Adrenal gland (tissue), 12 donors: ENCODE results near the gene THUMPD3. TPM values are rescaled to one million over a fixed set of nuclear protein-coding genes. Genes with fewer than 3 reads are reported as not detected.

Experiments used
- DNase-seq, 7 donors: peaks; one replicate each; pipeline ENCODE4 v3.0.0-alpha.2; 2019 to 2020
- H3K27ac ChIP-seq, 5 donors: fragments of 200-600 bp; sonication (generic) in 4 of 5; 1 replicate in 3 of 5; 2 replicates in 2 of 5; pipeline versions ENCODE4 v1.5.1 to v1.8.0; 2016 to 2020; ENCODE audit warnings: mild to moderate bottlenecking in 1 of 5
- H3K27me3 ChIP-seq: fragments of 200-600 bp; 2 replicates; pipeline ENCODE4 v1.8.0; 2021
- H3K36me3 ChIP-seq, 2 donors: fragments of 200-600 bp; replicated peaks in 1 of 2; 1 replicate in 1 of 2; 2 replicates in 1 of 2; pipeline versions ENCODE4 v1.5.1 to v1.8.0; 2018 to 2022
- H3K4me1 ChIP-seq, 2 donors: fragments of 200-600 bp; replicated peaks in 1 of 2; 1 replicate in 1 of 2; 2 replicates in 1 of 2; pipeline versions ENCODE4 v1.5.1 to v1.8.0; 2018 to 2021
- H3K4me3 ChIP-seq, 4 donors: fragments of 200-600 bp; sonication (generic) in 3 of 4; one replicate each; pipeline ENCODE4 v1.5.1; 2016 to 2018
- H3K9me3 ChIP-seq, 3 donors: fragments of 200-600 bp; sonication (generic) in 1 of 3; replicated peaks in 1 of 3; 1 replicate in 2 of 3; 2 replicates in 1 of 3; pipeline versions ENCODE4 v1.5.1 to v1.8.0; 2016 to 2021
- POLR2A ChIP-seq, 2 donors: fragments of 450-650 bp; IDR thresholded peaks; one replicate each; pipeline ENCODE4 v1.6.1; 2017; ENCODE audit warnings: antibody characterized with exemption in 2 of 2, mild to moderate bottlenecking in 2 of 2, moderate library complexity in 1 of 2
- WGBS, 4 donors: extraction: QIAGEN DNeasy Blood & Tissue Kit in 2 of 4; methylation state at CpG; one replicate each; pipeline versions ENCODE4 v1.1.5 to v1.1.7; 2013 to 2017; 5-methylcytosine and 5-hydroxymethylcytosine counted together
- intact Hi-C, 2 donors: fragments of 100-400 bp; cut with DNase I; formaldehyde crosslinking; loops; one replicate each; pipeline versions ENCODE4 v1.14.1 to v1.15.0; 2022 to 2023
- polyA plus RNA-seq, 3 donors: library from polyadenylated mRNA; stranded (reverse); fragments of 200-250 nt in 2 of 3; fragments of 350-450 nt in 1 of 3; fragmentation: Illumina TruSeq in 1 of 3; extraction: RNeasy Lipid Tissue Mini Kit (QIAGEN cat#74804) in 1 of 3; gene quantifications; one replicate each; pipeline ENCODE4 v1.2.3, GENCODE V29; 2013 to 2014
- total RNA-seq, 9 donors: library from RNA; depleted of rRNA in 4 of 9; stranded (reverse); fragments of >200 nt in 4 of 9; fragments of 120-200 nt in 1 of 9; fragmentation: NEBNext Ultra II Directional in 1 of 9; extraction: Animal tissue kit (Norgen Biotek cat#: 25700) in 1 of 9; gene quantifications; one replicate each; pipeline versions ENCODE4 v1.1.0 to v1.2.4, GENCODE V29; 2013 to 2023
- TF ChIP-seq, protein P1 (sequence below), 6 experiments: fragments of 450-650 bp in 4 of 6; fragments of 200-600 bp in 2 of 6; sonication (generic) in 1 of 6; IDR thresholded peaks; 1 replicate in 5 of 6; 2 replicates in 1 of 6; pipeline versions ENCODE4 v1.5.1 to v1.8.0; 2016 to 2021; ENCODE audit warnings: antibody characterized with exemption in 6 of 6, mild to moderate bottlenecking in 2 of 6, moderate library complexity in 1 of 6
- donor health status: healthy with polysubstance abuse.
- donor health status: Bipolar disorder and iron deficiency.
- donor health status: DM: yes; HTN: yes; CAD: no.
- donor health status: DM: no; HTN: no; CAD: no.
- donor health status: DM: no; HTN: no; CAD: no.
- donor health status: DM: yes; HTN: yes; CAD: no.

The THUMPD3 gene
- total and polyA plus RNA-seq, 12 donors: 20.1 to 84.3 (median 42.8) TPM

- H3K27ac ChIP-seq: peak overlapping the region in 3 of 5 donors; percentile 35 to 60 (median 57)
- H3K4me1 ChIP-seq: peaks cover 39 to 95% of the 10 kb centered on the region in 2 donors
- intact Hi-C loops: no loop called here
- H3K4me3 ChIP-seq: peak overlapping the region in 1 of 4 donors; percentile 2
- no peaks in the 10 kb centered on the region for H3K27me3 ChIP-seq
- H3K9me3 ChIP-seq: no peaks in the 10 kb centered on the region
- 42 to 57% (median 50%) methylated on average over 1 of the region's 1 CpG for WGBS, 4 donors
- no peak for DNase-seq
- H3K36me3 ChIP-seq: no peaks in the 10 kb centered on the region
- TF ChIP-seq POLR2A (IDR thresholded peaks at IDR 0.05): no peak
- TF ChIP-seq, protein P1, sequence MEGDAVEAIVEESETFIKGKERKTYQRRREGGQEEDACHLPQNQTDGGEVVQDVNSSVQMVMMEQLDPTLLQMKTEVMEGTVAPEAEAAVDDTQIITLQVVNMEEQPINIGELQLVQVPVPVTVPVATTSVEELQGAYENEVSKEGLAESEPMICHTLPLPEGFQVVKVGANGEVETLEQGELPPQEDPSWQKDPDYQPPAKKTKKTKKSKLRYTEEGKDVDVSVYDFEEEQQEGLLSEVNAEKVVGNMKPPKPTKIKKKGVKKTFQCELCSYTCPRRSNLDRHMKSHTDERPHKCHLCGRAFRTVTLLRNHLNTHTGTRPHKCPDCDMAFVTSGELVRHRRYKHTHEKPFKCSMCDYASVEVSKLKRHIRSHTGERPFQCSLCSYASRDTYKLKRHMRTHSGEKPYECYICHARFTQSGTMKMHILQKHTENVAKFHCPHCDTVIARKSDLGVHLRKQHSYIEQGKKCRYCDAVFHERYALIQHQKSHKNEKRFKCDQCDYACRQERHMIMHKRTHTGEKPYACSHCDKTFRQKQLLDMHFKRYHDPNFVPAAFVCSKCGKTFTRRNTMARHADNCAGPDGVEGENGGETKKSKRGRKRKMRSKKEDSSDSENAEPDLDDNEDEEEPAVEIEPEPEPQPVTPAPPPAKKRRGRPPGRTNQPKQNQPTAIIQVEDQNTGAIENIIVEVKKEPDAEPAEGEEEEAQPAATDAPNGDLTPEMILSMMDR (IDR thresholded peaks at IDR 0.05): no peak
Observed at GRCh38 chr3:9412293-9412692, 49.4 kb downstream of the THUMPD3 start.

GRCh38 chr3:9414826-9415225, 52.0 kb downstream of the THUMPD3 start:
- Histone ChIP-seq H3K27ac (peak overlapping the region in 1 of 5 donors; percentile 51), H3K27me3 (no peaks in the 10 kb centered on the region), H3K36me3 (no peaks in the 10 kb centered on the region), H3K4me1 (peaks cover 39 to 80% of the 10 kb centered on the region in 2 donors), H3K4me3 (no peak overlapping the region), H3K9me3 (no peaks in the 10 kb centered on the region)
- intact Hi-C loops: no loop called here
- no peak for DNase-seq
- TF ChIP-seq, protein P1 (IDR thresholded peaks at IDR 0.05): no peak
- no peak for TF ChIP-seq POLR2A (IDR thresholded peaks at IDR 0.05)

DNA sequence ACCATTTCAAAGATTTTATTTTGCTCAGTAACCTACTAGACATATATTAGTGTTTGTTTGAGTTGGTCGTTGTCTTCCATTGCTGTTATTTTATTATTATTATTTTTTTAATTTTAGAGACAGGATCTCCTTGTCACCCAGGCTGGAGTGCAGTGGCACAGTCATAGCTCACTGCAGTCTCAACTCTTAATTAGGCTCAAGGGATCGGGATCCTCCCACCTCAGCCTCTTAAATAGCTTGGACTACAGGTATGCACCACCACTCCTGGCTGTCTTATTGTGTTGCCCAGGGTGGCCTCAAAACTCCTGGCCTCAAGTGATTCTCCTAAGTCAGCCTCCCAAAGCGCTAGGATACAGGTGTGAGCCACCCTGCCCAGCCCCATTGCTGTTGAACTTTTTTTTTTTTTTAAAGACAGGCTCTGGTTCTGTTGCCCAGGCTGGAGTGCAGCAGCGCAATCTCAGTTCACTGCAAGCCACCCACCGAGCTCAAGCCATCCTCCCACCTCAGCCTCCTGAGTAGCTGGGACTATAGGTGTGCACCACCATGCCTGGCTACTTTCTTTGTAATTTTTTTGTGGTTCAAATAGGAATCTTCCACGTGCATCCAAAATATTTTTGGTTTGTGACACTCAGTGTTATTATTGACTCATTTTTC, 52.8 kb downstream of the THUMPD3 start:
- TF ChIP-seq, protein P1 (IDR thresholded peaks at IDR 0.05): no peak
- TF ChIP-seq POLR2A (IDR thresholded peaks at IDR 0.05): no peak

GRCh38 chr3:9416139-9416780, 53.4 kb downstream of the THUMPD3 start:
- intact Hi-C loops: no loop called here
- Histone ChIP-seq H3K4me1 (peaks cover 35 to 79% of the 10 kb centered on the region in 2 donors), H3K9me3 (no peaks in the 10 kb centered on the region), H3K36me3 (no peaks in the 10 kb centered on the region), H3K27me3 (no peaks in the 10 kb centered on the region), H3K4me3 (no peak overlapping the region), H3K27ac (peak overlapping the region in 4 of 5 donors; percentile 35 to 59 (median 48))
- 39 to 54% (median 49%) methylated on average over 3 of the region's 3 CpGs for WGBS, 4 donors
- no peak for DNase-seq
- TF ChIP-seq, protein P1 (IDR thresholded peaks at IDR 0.05): no peak
- no peak for TF ChIP-seq POLR2A (IDR thresholded peaks at IDR 0.05)

More for the DNA sequence above, 52.8 kb downstream of the THUMPD3 start:
- Histone ChIP-seq H3K9me3 (no peaks in the 10 kb centered on the region), H3K27me3 (no peaks in the 10 kb centered on the region), H3K27ac (peak overlapping the region in 4 of 5 donors; percentile 35 to 59 (median 48)), H3K4me1 (peaks cover 34 to 79% of the 10 kb centered on the region in 2 donors), H3K36me3 (no peaks in the 10 kb centered on the region), H3K4me3 (no peak overlapping the region)
- intact Hi-C loops: no loop called here
- WGBS, 4 donors: 80 to 84% (median 84%) methylated on average over 6 of the region's 6 CpGs
- DNase-seq: no peak
